Activated CD4-positive, alpha-beta T cell treated with anti-CD3 and anti-CD28 coated beads, Interleukin-2, Interleukin-4, amounts not matched to agents 100 ng/mL and 50 ng/mL, durations not matched to agents 16 hours and 8 hours (primary cell): ENCODE measurements around the gene ORM1.
A peak's percentile ranks its signal among the peaks of the same experiment; 100 is the strongest.
"Not testable (repeated sequence)": the region's sequence is repeated elsewhere in the genome, so short reads cannot be mapped to it uniquely, and the experiment has no call there.

Experiments
- DNase-seq: peaks from one replicate; pipeline ENCODE4 v3.0.0-alpha.2; 2020; ENCODE audit warnings: low spot score

The ORM1 gene

DNA sequence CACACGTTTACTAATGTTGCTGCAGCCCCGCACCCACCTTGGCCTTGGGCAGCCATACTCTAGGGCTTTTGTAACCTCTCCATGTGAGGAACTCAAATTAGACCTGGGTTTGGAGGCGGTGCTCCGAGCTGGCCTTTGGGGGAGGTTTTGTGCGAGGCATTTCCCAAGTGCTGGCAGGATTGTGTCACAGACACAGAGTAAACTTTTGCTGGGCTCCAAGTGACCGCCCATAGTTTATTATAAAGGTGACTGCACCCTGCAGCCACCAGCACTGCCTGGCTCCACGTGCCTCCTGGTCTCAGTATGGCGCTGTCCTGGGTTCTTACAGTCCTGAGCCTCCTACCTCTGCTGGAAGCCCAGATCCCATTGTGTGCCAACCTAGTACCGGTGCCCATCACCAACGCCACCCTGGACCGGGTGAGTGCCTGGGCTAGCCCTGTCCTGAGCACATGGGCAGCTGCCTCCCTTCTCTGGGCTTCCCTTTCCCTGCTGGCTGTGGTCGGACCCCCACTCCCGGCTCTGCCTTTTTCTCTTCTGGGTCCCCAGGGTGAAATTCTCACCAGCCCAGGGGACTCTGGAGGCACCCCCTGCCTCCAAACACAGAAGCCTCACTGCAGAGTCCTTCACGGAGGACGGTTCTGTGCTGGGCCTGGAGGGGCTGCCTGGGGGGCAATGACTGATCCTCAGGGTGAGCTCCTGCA lies at the start of gene ORM1:
TSS of gene ORM1 (plus strand) at position 268 of the 701 bp plus-strand sequence. CDS start at position 304, 36 bp downstream.
- not testable (repeated sequence) for DNase-seq

DNA sequence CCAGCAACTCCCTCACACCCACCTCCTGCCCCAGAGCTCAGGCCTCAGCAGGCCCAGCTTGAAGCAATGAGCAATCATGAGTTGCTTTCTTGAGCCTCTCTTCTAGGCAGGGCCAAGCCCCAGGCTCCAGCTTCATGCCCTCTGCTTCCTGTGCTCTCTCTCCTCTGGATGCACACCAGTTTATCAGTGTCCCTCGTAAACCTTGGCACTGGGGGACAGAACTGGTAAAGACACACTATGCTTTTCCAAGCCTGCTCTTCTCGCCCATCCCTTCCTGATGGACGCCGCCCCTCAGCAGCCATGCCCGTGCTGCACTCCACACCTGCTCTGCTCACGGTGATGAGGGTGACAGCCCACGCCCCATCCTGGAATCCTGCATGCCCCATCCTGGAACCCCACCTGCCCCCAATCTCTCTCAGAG lies 49.4 kb upstream of the ORM1 start:
- no peak for DNase-seq

DNA sequence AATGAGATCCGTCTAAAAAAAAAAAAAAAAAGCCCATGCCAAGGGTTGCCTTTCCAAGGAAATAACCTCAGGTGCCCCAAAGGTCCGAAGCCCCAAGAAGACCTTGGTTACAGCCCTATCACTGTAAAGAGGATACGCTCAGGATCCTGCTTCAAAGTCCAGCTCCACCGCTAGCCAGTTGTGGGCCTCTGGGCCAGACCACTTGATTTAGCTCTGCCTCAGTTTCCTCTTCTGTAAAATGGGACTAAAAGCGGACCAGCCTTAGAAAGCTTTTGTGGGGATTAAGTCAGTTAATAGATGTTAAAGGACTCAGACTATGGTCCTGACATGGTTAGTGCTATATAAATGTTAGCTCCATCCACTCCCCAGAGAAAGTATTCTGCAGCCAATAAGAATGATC lies 48.7 kb upstream of the ORM1 start:
- no peak for DNase-seq

DNA sequence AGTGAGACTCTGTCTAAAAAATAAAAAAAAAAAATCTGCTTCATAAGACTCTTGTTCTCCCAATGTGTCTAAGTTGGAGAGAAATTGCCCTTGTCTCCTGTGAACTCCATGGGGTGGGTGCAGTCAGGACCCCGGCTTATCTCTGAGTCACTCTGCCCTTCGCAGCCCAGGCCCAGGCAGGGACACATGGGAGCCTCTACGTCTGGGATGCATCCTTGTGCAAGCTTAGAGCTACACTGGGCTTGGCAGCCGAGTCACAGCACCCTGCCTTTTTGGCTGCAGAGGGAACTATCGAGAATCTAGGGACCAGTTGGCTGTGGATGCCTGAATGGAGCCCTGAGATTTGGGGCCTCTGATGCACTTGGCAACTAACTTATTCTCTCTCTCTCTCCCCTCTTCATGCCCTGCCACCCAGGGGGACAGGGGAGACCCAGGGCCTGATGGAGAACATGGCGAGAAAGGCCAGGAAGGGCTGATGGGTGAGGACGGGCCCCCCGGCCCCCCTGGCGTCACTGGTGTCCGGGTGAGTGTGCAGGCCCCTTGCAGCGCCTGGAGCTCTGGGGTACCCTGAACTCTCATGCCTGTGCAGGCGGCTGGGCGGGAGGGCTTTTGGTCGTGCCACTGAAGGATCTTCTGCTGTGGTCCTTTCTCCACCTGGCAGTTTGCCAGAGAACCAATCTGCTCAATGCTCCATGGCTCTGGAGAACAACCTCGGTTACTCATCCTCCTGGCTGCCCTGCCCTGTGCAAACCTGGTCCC lies 47.5 kb upstream of the ORM1 start:
- DNase-seq = no peak

DNA sequence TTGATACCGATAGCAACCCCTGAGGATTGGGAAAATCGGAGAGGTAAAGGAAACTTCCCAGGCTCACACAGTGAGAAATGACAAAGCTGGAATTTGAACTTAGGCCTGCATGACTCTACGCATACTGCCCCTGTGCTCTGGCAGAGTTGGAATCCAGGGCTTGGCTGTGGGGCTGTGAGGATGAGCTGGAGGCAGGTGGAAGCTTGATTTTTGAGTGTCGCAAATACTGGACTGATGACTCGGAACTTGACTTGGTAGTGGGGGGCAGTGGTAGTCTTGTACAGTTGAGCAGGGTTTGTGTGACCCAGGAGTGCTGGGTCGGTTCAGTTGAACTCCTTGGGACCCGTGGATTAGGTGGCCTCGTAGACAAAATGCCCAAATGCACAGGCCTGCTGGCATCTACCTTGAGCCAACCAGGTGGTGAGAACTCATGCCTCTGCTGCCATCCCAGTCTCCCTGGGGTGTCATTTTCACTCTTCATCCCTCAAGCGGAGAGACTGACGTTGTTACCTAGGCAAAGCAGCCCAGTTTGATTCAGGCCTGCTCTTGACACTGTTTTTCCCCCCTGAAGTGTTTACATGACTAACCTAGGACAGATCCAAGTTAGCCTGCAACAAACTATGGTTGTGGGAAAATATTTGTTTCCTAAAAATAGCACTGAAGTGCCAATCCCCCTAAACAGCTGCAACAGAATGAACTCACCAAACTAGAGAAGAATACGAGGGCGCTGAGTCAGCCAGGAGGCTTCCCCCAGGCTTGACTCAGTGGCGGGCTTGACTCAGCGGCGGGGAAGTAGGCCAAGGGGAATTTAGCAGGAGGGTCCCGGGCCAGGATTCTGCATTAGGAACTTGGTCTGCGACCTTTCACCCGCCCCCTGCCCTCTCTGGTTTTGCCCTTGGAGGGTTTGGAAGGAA lies 45.7 kb upstream of the ORM1 start:
- no peak for DNase-seq

DNA sequence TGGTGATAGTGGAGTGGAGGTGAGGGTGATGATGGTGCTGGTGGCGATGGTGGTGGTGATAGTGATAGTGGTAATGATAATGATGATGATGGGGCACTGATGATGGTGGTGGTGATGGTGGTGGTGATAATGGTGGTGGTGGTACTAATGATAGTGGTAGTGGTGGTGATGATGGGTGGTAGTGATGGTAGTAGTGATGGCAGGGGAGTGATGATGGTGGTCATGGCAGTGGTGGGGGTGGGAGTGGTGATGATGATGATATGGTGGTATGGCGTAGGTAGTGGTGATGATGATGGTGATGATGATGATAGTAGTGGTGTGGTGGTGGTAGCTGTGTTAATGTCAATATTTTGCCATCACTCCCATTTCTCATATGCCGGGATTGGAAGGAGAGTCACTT lies 44.5 kb upstream of the ORM1 start:
- no peak for DNase-seq

DNA sequence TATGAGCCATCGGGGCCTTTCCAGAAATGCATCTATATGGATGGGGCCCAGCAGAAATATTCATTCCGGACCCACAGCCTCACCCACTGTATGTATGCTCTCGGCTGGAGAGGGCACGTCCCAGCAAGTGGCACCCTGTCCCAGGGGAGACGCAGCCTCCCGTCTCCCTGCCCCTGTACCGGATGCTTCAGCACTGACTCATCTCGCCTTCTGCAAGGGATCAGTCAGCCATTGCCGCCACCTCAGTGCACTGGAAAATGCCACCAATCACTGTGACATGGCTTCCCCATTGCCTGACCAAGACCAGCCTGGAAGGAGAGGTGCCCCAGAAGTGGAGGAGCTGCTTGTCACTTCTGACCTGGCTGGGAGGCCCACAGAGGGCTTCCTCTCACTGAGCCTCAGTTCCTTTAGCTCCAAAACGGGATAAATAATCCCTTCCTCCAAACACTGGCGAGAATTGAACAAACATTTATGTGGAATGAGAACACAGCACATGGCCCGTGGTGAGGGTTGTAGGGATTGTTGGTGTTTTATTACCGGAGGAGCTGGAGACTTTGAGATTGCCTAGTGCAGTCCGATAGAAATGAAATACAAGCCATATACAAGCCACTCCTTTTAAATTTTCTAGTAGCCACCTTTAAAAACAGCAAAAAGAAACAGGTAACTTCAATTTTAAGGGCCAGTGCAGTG lies 43.9 kb upstream of the ORM1 start:
- DNase-seq = no peak

DNA sequence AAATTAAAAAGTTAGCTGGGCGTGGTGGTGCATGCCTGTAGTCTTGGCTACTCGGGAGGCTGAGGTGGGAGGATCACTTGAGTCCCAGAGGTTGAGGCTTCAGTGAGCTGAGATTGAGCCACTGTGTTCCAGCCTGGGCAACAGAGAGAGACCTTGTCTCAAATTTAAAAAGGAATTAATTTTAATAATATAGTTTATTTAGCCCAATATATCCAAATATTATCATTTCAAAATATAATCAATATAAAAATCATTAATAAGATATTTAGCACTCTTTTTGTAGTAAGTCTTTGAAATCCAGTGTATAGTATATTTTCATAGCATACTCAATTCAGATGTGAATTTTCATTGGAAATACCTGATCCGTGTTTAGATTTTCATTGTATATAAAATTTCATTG lies 43.2 kb upstream of the ORM1 start:
- DNase-seq = no peak

DNA sequence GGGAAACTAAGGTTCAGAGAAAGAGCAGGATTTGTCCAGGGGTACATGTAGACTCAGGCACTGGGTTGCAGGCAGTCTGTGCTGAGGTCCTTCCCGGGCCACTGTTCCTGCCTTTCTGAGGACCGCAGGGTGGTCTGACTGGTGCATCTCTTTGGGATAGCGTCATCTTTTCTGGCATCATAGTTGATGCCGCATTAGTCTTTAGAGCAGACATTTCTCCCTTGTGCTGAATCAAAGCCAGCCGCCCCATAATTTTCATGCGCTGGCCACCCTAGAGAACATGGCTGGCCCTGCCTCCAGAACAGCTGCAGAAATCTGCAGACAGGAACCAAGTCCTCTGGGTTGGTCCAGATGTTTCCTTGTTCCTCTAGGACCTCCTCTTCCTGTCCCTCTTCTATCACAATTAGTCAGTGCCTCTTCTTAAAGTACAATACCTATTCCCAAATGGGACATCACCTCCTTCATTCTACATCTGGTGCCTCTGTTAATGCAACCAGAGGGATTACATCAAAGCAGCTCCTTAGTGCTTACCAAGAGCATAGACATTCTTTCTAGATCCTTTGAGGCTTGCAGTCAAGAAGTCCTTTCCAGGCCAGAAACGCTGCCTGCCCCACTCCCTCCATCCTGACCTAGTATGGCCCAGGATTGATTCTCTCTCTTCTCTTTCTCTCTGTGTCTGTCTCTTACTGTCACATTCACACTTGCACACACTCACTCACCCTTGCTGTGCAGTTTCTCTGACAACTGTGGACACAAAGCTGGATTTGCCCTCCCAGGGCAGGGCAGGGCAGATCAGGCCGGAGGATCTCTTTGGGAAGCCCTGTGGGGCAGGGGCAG lies 42.0 kb upstream of the ORM1 start:
- no peak for DNase-seq

DNA sequence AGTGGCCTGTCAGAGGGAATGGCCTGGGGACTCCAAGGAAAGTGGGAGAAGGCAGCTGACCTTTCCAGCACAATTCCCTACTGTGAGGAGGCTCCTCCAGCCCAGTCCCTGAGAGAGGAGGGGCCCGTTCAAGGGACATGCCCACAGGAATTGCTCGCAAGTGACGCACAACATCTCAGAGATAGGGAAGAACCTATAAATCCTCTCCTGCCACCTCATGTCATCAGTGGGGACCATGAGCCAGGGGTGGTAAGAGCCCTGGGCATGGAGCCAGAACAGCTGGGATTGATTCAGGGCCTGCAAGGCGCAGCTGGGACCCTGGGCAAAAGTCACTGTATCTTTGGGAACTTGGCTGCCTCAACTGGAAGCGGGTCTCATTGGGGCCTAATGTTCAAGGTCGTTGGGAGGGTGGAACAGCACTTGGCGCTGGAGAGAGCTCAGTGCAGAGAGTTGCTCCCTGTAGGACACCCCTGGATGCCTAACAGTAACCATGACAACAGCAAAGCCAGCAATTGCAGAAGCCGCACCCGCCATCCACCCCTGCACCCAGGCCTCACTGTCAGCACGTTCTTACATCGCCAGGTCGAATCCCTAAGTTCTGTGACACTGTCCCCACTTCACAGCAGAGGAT lies 41.3 kb upstream of the ORM1 start:
- no peak for DNase-seq

DNA sequence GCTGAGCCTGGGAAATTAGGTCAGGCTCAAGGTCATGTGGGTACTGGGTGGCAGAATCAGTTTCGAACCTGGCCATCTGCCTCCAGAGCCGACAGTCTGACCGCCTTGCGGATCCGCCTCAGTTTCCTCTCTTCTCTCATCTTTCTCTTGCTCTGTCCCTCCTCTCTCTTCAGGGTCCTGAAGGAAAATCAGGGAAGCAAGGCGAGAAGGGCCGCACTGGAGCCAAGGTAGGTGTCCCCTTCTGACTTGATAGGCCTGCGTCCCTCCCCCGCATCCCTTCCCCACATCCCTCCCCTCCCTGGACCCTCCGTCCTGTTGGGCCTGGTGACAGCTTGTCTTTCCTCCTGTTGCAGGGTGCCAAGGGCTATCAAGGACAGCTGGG lies 40.8 kb upstream of the ORM1 start:
- no peak for DNase-seq

DNA sequence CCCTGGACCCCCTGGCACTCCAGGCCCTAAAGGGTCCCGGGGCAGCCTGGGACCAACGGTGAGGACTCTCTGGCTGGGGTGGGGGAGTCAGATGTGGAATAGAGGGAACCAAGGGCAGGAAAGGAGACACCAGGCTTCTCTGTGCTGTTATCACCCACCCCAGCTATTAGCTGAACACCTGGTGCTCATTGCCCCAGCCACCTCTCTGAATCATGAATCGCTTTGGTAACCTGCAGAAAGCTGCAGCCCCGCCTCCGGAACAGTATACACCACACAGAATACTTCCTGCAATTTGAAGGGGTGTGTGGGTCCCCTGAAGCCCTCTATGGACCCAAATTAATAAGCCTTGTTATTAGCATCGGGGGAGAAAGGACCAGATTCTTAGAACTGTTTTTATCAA lies 40.4 kb upstream of the ORM1 start:
- no peak for DNase-seq

DNA sequence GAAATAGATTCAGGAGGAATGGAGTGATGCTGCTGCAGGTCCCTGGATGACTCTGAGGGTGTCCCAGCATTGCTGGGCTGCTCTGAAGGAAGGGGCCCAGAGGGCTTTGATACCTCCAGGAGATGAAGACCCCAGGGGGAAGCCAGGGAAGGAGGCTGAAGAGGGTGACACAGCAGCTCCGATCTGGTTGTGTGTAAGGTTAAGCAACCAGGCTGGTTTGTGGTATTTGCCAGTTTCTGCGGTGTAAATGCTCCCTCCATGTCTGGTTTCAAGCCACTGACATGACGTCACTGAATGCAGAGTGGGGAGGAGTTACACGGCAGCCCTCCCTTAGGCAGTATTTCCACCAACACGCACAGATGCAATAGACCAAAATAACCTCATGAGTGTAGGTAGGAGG lies 40.0 kb upstream of the ORM1 start:
- peak; percentile 40 for DNase-seq

DNA sequence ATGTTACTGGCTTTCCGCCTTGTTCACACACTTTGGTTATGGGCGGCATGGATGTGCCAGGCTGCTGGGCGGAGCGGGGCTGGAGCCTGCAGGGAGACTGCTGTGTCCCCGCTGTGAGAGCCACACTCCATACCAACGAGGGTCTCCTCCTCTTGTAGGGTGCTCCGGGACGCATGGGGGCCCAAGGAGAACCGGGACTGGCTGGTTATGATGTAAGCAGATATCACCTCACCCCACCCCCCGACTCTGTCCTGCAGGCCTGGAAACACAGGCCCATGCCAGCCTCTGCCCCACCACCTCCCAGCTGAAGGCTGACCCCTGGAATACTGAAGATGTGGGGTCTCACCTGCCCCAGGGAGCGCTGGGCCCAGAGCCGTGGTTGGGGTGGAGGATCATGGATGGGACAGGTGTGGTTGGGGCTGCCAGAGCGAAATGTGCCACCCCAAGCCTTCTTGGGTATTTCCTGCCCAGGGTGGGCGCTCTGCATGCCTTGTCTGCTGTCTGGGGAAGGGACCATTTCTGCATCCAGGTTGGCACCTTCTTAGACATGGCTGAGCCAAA lies 39.3 kb upstream of the ORM1 start:
- no peak for DNase-seq

DNA sequence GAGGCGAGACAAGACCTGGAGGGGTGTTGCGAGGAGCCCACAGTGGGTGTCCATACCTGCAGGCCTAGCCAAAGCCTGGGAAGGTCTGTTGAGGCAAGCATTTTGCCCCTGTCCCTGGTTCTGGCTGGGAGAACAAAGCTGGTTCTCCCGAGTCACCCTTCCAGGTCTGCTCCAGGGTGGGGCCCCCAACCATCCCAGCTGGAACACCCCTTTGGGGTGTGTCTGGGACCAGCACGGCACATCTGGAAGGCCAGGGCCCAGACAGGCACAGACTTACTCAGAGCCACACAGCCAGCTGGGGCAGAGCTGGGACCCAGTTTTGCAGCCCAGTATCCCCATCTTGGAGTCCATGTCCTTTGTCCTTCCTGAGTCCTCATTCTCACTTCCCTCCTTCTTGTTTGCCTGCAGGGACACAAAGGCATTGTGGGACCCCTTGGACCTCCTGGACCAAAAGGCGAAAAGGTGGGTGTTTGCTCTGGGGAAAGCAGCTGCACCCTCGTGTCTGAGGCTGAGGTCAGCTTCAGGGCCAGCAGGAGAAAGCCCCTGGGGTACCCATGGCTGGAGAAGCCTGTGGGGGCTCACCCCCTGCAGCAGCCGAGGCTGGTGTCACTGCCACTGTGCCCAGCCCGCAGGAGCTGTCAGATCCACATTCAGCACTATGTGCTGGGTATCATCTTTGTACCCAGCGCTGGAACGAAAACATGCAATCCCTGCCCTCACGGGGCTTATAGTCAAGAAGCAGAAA lies 38.4 kb upstream of the ORM1 start:
- no peak for DNase-seq

DNA sequence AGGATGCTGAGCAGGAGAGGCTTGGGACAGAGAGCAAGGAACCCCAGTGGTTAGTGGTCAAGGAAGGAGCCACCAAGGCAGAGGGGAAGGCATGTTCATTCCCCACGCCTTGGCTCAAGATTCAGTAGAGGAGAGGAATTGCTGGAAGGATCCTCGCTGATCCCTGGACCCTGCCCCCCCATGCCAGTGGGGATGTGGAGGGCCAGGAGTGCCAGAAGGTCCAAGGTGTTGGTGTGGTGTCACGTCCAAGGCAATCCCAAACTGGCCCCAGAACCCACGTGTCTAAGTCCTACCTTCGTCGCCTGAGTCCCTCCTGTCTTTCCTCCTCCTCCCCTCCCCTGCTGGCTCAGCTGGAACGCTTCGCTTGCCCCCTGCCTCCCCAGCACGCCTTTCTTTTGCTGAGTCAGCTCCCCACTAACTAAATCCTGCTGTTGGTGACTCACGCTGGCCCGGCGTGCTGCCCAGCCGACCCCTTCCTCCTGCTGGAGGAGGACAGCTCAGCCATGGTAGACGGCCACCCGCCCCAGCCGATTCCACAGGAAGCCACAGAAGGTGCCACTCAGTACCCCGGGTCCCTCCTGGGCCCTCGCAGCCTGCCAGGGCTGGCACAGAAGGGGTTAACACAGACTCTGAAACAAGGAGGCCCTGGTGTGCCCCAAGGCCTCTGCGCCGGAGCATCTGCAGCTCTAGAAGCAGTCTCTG lies 37.6 kb upstream of the ORM1 start:
- DNase-seq = no peak

DNA sequence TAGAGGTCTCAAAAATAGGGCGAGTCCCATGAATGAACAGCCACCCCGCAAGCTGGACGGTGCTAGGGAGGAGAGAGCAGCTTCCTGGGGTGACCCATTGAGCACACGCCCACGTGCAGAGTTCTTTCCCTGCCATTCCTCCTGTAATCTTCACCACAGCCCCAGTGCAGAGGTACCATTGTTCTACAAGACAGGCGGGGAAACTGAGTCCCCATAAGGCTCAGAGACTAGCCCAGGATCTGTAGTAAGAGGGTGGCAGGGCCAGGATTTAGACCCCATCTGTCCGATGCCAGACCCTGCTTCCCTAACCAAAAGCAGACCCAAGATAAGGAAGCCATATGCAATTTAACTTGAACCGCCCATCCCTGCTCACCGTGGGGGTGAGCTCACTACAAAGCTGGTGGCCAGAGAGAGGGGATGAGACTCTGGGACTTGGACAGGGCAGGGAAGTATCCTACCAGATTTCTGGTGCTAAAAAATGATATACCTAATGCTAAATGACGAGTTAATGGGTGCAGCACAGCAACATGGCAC lies 36.7 kb upstream of the ORM1 start:
- DNase-seq = no peak

DNA sequence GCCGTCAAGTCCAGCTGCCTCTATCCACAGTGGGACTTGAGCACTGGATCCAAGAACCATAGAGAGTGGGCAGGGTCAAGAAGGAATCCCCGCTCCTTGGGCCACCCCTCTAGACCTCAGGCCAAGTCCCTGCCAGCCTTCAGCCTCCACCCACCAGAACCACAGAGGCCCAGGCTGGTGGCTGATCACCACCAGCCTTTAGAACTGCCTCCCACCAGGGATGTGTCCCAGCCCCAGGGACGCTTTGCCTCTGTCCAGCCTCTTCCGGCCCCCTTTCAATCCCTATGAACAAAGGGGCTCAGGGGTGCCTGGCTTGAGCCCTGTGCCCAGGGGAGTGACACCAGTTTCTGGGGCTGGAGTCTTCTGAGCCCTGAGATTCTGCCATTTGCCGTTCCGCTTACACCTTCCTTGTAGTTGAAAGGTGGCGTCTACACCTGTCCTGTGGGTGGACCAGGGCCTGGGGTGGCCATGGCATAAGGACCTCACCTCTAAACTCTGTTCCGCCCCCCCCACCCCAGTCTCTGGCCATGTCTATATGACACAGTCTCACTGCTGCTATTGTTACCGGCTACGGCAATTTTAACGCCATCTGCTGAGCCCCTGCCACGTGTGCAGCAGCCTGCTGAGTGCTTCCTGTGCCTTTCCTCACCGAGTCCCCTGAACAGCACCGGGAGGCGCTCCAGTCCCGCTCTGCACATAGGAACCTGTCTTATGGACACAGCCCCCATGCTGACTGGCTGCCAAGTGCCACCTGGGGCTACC lies 35.7 kb upstream of the ORM1 start:
- no peak for DNase-seq
